Astrocyte (in vitro differentiated cells and primary cell): ENCODE measurements around the gene MAPRE2. TPM values are rescaled to one million over a fixed set of nuclear protein-coding genes. Genes with fewer than 3 reads are reported as not detected.
"Not testable (repeated sequence)": the region's sequence is repeated elsewhere in the genome, so short reads cannot be mapped to it uniquely, and the experiment has no call there.

Source experiments
- DNase-seq: peaks from one replicate; pipeline ENCODE4 v3.0.0-alpha.2; 2010; ENCODE audit warnings: low read depth
- FAIRE-seq: peaks from 2 replicates; lab custom pipeline; 2011; peaks lifted over from hg19 to GRCh38; lab: Jason Lieb, UNC
- H2AFZ ChIP-seq: 2 replicates; pipeline ENCODE4 v1.6.0; 2012; ENCODE audit warnings: low read depth, low read length, inconsistent platforms
- H3K27ac ChIP-seq: 2 replicates; pipeline ENCODE4 v1.5.1; 2011; ENCODE audit warnings: low read depth, low read length, inconsistent platforms
- H3K27me3 ChIP-seq: 2 replicates; pipeline ENCODE4 v1.6.0; 2011; ENCODE audit warnings: low read length, inconsistent platforms; ENCODE audit not compliant: insufficient read depth
- H3K36me3 ChIP-seq: 2 replicates; pipeline ENCODE4 v1.5.1; 2011; ENCODE audit warnings: low read length, inconsistent platforms; ENCODE audit not compliant: insufficient read depth
- H3K4me1 ChIP-seq: 2 replicates; pipeline ENCODE4 v1.5.1; 2011; ENCODE audit warnings: low read length, inconsistent platforms; ENCODE audit not compliant: insufficient read depth
- H3K4me2 ChIP-seq: 2 replicates; pipeline ENCODE4 v1.6.0; 2012; ENCODE audit warnings: low read length, inconsistent platforms
- H3K4me3 ChIP-seq: 2 replicates; pipeline ENCODE4 v1.5.1; 2011; ENCODE audit warnings: low read depth, mild to moderate bottlenecking, low read length, inconsistent platforms; ENCODE audit not compliant: insufficient read depth
- H3K79me2 ChIP-seq: 2 replicates; pipeline ENCODE4 v1.6.0; 2012; ENCODE audit warnings: mild to moderate bottlenecking, low read length, inconsistent platforms; ENCODE audit not compliant: insufficient read depth
- H3K9ac ChIP-seq: 2 replicates; pipeline ENCODE4 v1.6.0; 2012; ENCODE audit warnings: mild to moderate bottlenecking, low read length, inconsistent platforms
- H3K9me3 ChIP-seq: 2 replicates; pipeline ENCODE4 v1.5.1; 2012; ENCODE audit warnings: low read depth, mild to moderate bottlenecking, low read length, inconsistent platforms; ENCODE audit not compliant: insufficient read depth
- H4K20me1 ChIP-seq: 2 replicates; pipeline ENCODE4 v1.6.0; 2012; ENCODE audit warnings: low read length, inconsistent platforms; ENCODE audit not compliant: insufficient read depth
- H3K27ac Mint-ChIP-seq: one replicate; pipeline ENCODE4 v1.8.0; 2021; ENCODE audit warnings: mild to moderate bottlenecking, mixed read lengths; ENCODE audit not compliant: unreplicated experiment
- H3K27me3 Mint-ChIP-seq: one replicate; pipeline ENCODE4 v1.8.0; 2021; ENCODE audit warnings: low read depth, mixed read lengths; ENCODE audit not compliant: unreplicated experiment
- H3K36me3 Mint-ChIP-seq: one replicate; pipeline ENCODE4 v1.8.0; 2021; ENCODE audit warnings: low read depth, mixed read lengths; ENCODE audit not compliant: unreplicated experiment
- H3K4me1 Mint-ChIP-seq: one replicate; pipeline ENCODE4 v1.8.0; 2021; ENCODE audit warnings: low read depth, mixed read lengths; ENCODE audit not compliant: unreplicated experiment
- H3K4me3 Mint-ChIP-seq: one replicate; pipeline ENCODE4 v1.8.0; 2021; ENCODE audit warnings: mild to moderate bottlenecking, moderate library complexity, mixed read lengths; ENCODE audit not compliant: unreplicated experiment
- H3K9me3 Mint-ChIP-seq: one replicate; pipeline ENCODE4 v1.8.0; 2021; ENCODE audit warnings: mild to moderate bottlenecking, mixed read lengths; ENCODE audit not compliant: unreplicated experiment
- EZH2 ChIP-seq: IDR thresholded peaks from 2 replicates; pipeline ENCODE4 v1.6.1; 2012; ENCODE audit warnings: mild to moderate bottlenecking, low read length, inconsistent platforms; ENCODE audit not compliant: insufficient read depth
- total RNA-seq: library from RNA; stranded (reverse); gene quantifications from 2 replicates; pipeline ENCODE4 v1.2.1, GENCODE V29; 2021
- TF ChIP-seq, protein P1 (sequence below): IDR thresholded peaks from 2 replicates; pipeline ENCODE4 v1.5.1; 2011; ENCODE audit warnings: low read depth, mild to moderate bottlenecking, inconsistent platforms, low read length, moderate library complexity; ENCODE audit not compliant: insufficient read depth

MAPRE2 gene
- total RNA-seq, 1 donor from 2014 or later = 33.8 TPM

DNA sequence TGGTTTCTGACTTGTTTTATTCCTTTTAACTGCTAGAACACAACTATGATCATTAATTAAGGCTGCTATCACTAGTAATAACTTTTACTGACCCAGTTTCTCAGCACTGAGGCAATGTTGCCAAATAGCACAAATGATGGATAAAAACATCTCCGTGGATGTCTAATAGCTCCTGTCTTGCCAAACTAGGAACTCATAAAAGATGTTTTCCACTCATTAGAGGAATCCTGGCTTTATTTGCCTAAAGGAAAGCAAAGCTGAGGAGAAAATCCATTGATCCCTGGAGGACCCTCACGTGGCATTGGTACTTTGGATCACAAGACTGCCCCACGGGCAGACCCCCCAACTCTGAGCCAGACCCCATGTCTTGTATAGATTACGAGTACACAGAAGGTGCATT, 103.5 kb downstream of the MAPRE2 start:
- Histone ChIP-seq H4K20me1 (no peaks in the 10 kb centered on the region), H3K27ac (no peak overlapping the region), H3K27me3 (no peaks in the 10 kb centered on the region), H3K36me3 (no peaks in the 10 kb centered on the region), H3K9me3 (no peaks in the 10 kb centered on the region), H3K79me2 (no peaks in the 10 kb centered on the region), H2AFZ (no peak overlapping the region), H3K4me1 (no peaks in the 10 kb centered on the region), H3K9ac (no peak overlapping the region), H3K4me3 (no peak overlapping the region), H3K4me2 (no peak overlapping the region)
- peaks cover 10% of the 10 kb centered on the region for H3K9me3 Mint-ChIP-seq
- no peak for DNase-seq
- H3K27ac Mint-ChIP-seq = no peak overlapping the region
- FAIRE-seq = no peak
- no peaks in the 10 kb centered on the region for H3K4me1 Mint-ChIP-seq
- H3K4me3 Mint-ChIP-seq = no peak overlapping the region
- peaks cover 8% of the 10 kb centered on the region for H3K36me3 Mint-ChIP-seq
- no peak for TF ChIP-seq EZH2
- TF ChIP-seq, protein P1, sequence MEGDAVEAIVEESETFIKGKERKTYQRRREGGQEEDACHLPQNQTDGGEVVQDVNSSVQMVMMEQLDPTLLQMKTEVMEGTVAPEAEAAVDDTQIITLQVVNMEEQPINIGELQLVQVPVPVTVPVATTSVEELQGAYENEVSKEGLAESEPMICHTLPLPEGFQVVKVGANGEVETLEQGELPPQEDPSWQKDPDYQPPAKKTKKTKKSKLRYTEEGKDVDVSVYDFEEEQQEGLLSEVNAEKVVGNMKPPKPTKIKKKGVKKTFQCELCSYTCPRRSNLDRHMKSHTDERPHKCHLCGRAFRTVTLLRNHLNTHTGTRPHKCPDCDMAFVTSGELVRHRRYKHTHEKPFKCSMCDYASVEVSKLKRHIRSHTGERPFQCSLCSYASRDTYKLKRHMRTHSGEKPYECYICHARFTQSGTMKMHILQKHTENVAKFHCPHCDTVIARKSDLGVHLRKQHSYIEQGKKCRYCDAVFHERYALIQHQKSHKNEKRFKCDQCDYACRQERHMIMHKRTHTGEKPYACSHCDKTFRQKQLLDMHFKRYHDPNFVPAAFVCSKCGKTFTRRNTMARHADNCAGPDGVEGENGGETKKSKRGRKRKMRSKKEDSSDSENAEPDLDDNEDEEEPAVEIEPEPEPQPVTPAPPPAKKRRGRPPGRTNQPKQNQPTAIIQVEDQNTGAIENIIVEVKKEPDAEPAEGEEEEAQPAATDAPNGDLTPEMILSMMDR = no peak
- H3K27me3 Mint-ChIP-seq = no peaks in the 10 kb centered on the region

DNA sequence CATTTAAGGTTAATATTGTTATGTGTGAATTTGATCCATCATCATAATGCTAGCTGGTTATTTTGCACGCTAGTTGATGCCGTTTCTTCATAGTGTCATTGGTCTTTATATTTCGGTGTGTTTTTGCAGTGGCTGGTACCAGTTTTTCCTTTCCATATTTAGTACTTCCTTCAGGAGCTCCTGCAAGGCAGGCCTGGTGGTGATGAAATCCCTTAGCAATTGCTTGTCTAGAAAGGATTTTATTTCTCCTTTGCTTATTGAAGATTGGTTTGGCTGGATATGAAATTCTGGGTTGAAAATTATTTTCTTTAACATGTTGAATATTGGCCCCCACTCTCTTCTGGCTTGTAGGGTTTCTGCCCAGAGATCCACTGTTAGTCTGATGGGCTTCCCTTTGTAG, 109.0 kb downstream of the MAPRE2 start:
- not testable (repeated sequence) for H2AFZ ChIP-seq, H3K4me3 ChIP-seq, H3K4me3 Mint-ChIP-seq, H3K36me3 ChIP-seq, H3K27ac ChIP-seq, DNase-seq, H3K4me1 Mint-ChIP-seq, H3K9ac ChIP-seq, H3K27me3 Mint-ChIP-seq, H3K9me3 ChIP-seq, H3K79me2 ChIP-seq, H3K36me3 Mint-ChIP-seq, FAIRE-seq, H3K27me3 ChIP-seq, H4K20me1 ChIP-seq, H3K4me1 ChIP-seq, H3K27ac Mint-ChIP-seq, H3K4me2 ChIP-seq
- peaks cover 11% of the 10 kb centered on the region for H3K9me3 Mint-ChIP-seq

GRCh38 chr18:35153609-35154272, 112.5 kb downstream of the MAPRE2 start:
- H3K9ac ChIP-seq = no peak overlapping the region
- Mint-ChIP-seq H3K4me3 (no peak overlapping the region), H3K36me3 (peaks cover 3% of the 10 kb centered on the region), H3K27me3 (no peaks in the 10 kb centered on the region), H3K9me3 (peaks cover 5% of the 10 kb centered on the region), H3K4me1 (peaks cover 4% of the 10 kb centered on the region), H3K27ac (no peak overlapping the region)
- no peaks in the 10 kb centered on the region for H4K20me1 ChIP-seq
- H3K4me3 ChIP-seq = no peak overlapping the region
- H3K27me3 ChIP-seq = no peaks in the 10 kb centered on the region
- no peak for TF ChIP-seq EZH2
- TF ChIP-seq, protein P1 = no peak
- no peak overlapping the region for H3K4me2 ChIP-seq
- H3K4me1 ChIP-seq = no peaks in the 10 kb centered on the region
- H3K79me2 ChIP-seq = no peaks in the 10 kb centered on the region
- H3K27ac ChIP-seq = no peak overlapping the region
- H3K9me3 ChIP-seq = no peaks in the 10 kb centered on the region
- DNase-seq (no peak), FAIRE-seq (no peak)
- no peaks in the 10 kb centered on the region for H3K36me3 ChIP-seq
- no peak overlapping the region for H2AFZ ChIP-seq
